PC-9 (cell line): ENCODE results near the gene KRT3. TPM values are rescaled to one million over a fixed set of nuclear protein-coding genes. Genes with fewer than 3 reads are reported as not detected.

Experiments used
- BruUV-seq: library from RNA; stranded (reverse); fragments of 400-500 nt; replicated peaks from 2 replicates; lab custom pipeline; 2021; lab: Mats Ljungman, UMichigan
- CTCF ChIA-PET: fragments of 300-600 bp; sonication (Branson Sonifier 250); formaldehyde crosslinking; loops from one replicate; lab custom pipeline; 2022; ENCODE audit warnings: antibody characterized with exemption; lab: Charles Lee
- POLR2A ChIA-PET: fragments of 300-600 bp; sonication (Branson Sonifier 250); formaldehyde crosslinking; loops from one replicate; lab custom pipeline; 2022; ENCODE audit warnings: antibody characterized with exemption; ENCODE audit not compliant: unreplicated experiment; lab: Charles Lee
- DNase-seq, 2 experiments: peaks; one replicate each; pipeline versions ENCODE4 v3.0.0 to v3.0.0-alpha.2; 2015 to 2022; ENCODE audit warnings: mixed read lengths in 1 of 2
- H2AFZ ChIP-seq: fragments of 200-600 bp; sonication (generic); 2 replicates; pipeline ENCODE4 v1.8.1; 2017; ENCODE audit warnings: antibody characterized with exemption
- H3F3A ChIP-seq: fragments of 200-600 bp; sonication (generic); 2 replicates; pipeline ENCODE4 v1.8.1; 2017; ENCODE audit warnings: antibody characterized with exemption, mild to moderate bottlenecking, low read depth; ENCODE audit not compliant: insufficient read depth
- H3K27ac ChIP-seq: fragments of 200-600 bp; sonication (generic); 2 replicates; pipeline ENCODE4 v1.6.1; 2016; ENCODE audit warnings: mixed run types
- H3K27me3 ChIP-seq: fragments of 200-600 bp; sonication (generic); 2 replicates; pipeline ENCODE4 v1.6.1; 2016; ENCODE audit warnings: low read depth, mixed run types; ENCODE audit not compliant: insufficient read depth
- H3K36me3 ChIP-seq: fragments of 200-600 bp; sonication (generic); 2 replicates; pipeline ENCODE4 v1.6.1; 2016; ENCODE audit warnings: low read depth, mixed run types
- H3K4me1 ChIP-seq: fragments of 200-600 bp; sonication (generic); replicated peaks from 2 replicates; pipeline ENCODE4 v1.6.1; 2016; ENCODE audit warnings: mixed run types; ENCODE audit not compliant: insufficient read depth
- H3K4me2 ChIP-seq: fragments of 200-600 bp; sonication (generic); 2 replicates; pipeline ENCODE4 v1.6.1; 2017; ENCODE audit warnings: mixed run types
- H3K4me3 ChIP-seq: fragments of 200-600 bp; sonication (generic); 2 replicates; pipeline ENCODE4 v1.6.1; 2016; ENCODE audit warnings: mixed run types
- H3K79me2 ChIP-seq: fragments of 200-600 bp; sonication (generic); 2 replicates; pipeline ENCODE4 v1.6.1; 2017; ENCODE audit warnings: low read depth, mixed run types
- H3K9me2 ChIP-seq: fragments of 200-600 bp; sonication (generic); 2 replicates; pipeline ENCODE4 v1.8.1; 2017; ENCODE audit warnings: mild to moderate bottlenecking; ENCODE audit not compliant: insufficient read depth
- H3K9me3 ChIP-seq: fragments of 200-600 bp; sonication (generic); 2 replicates; pipeline ENCODE4 v1.8.1; 2016; ENCODE audit warnings: low read depth; ENCODE audit not compliant: insufficient read depth
- H4K20me1 ChIP-seq: fragments of 200-600 bp; sonication (generic); 2 replicates; pipeline ENCODE4 v1.8.1; 2017; ENCODE audit not compliant: insufficient read depth
- CTCF ChIP-seq: fragments of 200-600 bp; sonication (generic); conservative IDR thresholded peaks from 2 replicates; pipeline ENCODE4 v1.6.1; 2017; ENCODE audit warnings: mixed run types, antibody characterized with exemption, mild to moderate bottlenecking, moderate library complexity
- EZH2 ChIP-seq: fragments of 200-600 bp; sonication (generic); IDR thresholded peaks from 2 replicates; pipeline ENCODE4 v1.8.0; 2017; ENCODE audit warnings: antibody characterized with exemption, low read depth
- intact Hi-C: fragments of 100-400 bp; cut with micrococcal nuclease; formaldehyde crosslinking; loops from one replicate; pipeline ENCODE4 v1.10.0; 2022; ENCODE audit not compliant: unreplicated experiment
- total RNA-seq: library from RNA; stranded (reverse); gene quantifications from 2 replicates; pipeline ENCODE4 v1.2.3, GENCODE V29; 2021

KRT3 gene
- total RNA-seq, 1 experiment from 2014 or later: 0.24 TPM

- BruUV-seq: no TSS peak
- no peak for DNase-seq
- POLR2A ChIA-PET: no interaction called here
Measured at GRCh38 chr12:52817003-52817698, 21.2 kb upstream of the KRT3 start.

GRCh38 chr12:52815676-52816588 lies 20.0 kb upstream of the KRT3 start:
- Histone ChIP-seq H3K79me2 (no peaks in the 10 kb centered on the region), H3K9me2 (no peaks in the 10 kb centered on the region), H2AFZ (no peak overlapping the region), H3K9me3 (no peaks in the 10 kb centered on the region), H3F3A (peaks cover 4% of the 10 kb centered on the region; the same call in 1 of the 2 replicates), H3K4me2 (no peak overlapping the region), H3K4me1 (peaks cover 8% of the 10 kb centered on the region), H3K27ac (no peak overlapping the region), H4K20me1 (no peaks in the 10 kb centered on the region), H3K36me3 (no peaks in the 10 kb centered on the region), H3K4me3 (no peak overlapping the region), H3K27me3 (no peaks in the 10 kb centered on the region; the same call in 1 of the 2 replicates)
- no peak for TF ChIP-seq CTCF
- TF ChIP-seq EZH2: no peak
- no TSS peak for BruUV-seq
- intact Hi-C loops: no loop called here
- POLR2A ChIA-PET: no interaction called here
- CTCF ChIA-PET: no interaction called here
- DNase-seq: no peak

More at GRCh38 chr12:52817003-52817698, 21.2 kb upstream of the KRT3 start:
- no peak overlapping the region for H3K4me3 ChIP-seq
- H2AFZ ChIP-seq: no peak overlapping the region
- H3K9me2 ChIP-seq: no peaks in the 10 kb centered on the region
- CTCF ChIA-PET: no interaction called here
- intact Hi-C loops: no loop called here
- peaks cover 4% of the 10 kb centered on the region; the same call in 1 of the 2 replicates for H3F3A ChIP-seq
- H3K4me2 ChIP-seq: no peak overlapping the region
- H3K27ac ChIP-seq: no peak overlapping the region
- TF ChIP-seq CTCF (no peak), EZH2 (no peak)
- H3K4me1 ChIP-seq: peaks cover 13% of the 10 kb centered on the region
- no peaks in the 10 kb centered on the region; the same call in 1 of the 2 replicates for H3K27me3 ChIP-seq
- H3K9me3 ChIP-seq: no peaks in the 10 kb centered on the region
- no peaks in the 10 kb centered on the region for H3K79me2 ChIP-seq
- no peaks in the 10 kb centered on the region for H4K20me1 ChIP-seq
- no peaks in the 10 kb centered on the region for H3K36me3 ChIP-seq

- no TSS peak for BruUV-seq
Measured at GRCh38 chr12:52815161-52815560, 19.2 kb upstream of the KRT3 start.

More at GRCh38 chr12:52815161-52815560, 19.2 kb upstream of the KRT3 start:
- Histone ChIP-seq H3K4me3 (no peak overlapping the region), H3K9me3 (no peaks in the 10 kb centered on the region), H3K27me3 (no peaks in the 10 kb centered on the region; the same call in 1 of the 2 replicates), H3K36me3 (no peaks in the 10 kb centered on the region), H4K20me1 (no peaks in the 10 kb centered on the region), H3K79me2 (no peaks in the 10 kb centered on the region), H2AFZ (no peak overlapping the region), H3K9me2 (no peaks in the 10 kb centered on the region), H3K4me2 (no peak overlapping the region), H3F3A (no peaks in the 10 kb centered on the region), H3K27ac (no peak overlapping the region), H3K4me1 (peaks cover 8% of the 10 kb centered on the region)
- TF ChIP-seq EZH2 (no peak), CTCF (no peak)
- ChIA-PET POLR2A (no interaction called here), CTCF (no interaction called here)
- DNase-seq: no peak
- intact Hi-C loops: no loop called here
